Ishikawa (cell line): Measurements from ENCODE around the gene KISS1R.

Experiments
- EP300 ChIP-seq: IDR thresholded peaks from 2 replicates; pipeline ENCODE4 v1.6.1; 2012; ENCODE audit warnings: borderline replicate concordance
- RAD21 ChIP-seq: IDR thresholded peaks from 2 replicates; pipeline ENCODE4 v1.6.1; 2012; ENCODE audit warnings: low read depth
- TAF1 ChIP-seq: IDR thresholded peaks from 2 replicates; pipeline ENCODE4 v1.6.1; 2012; ENCODE audit warnings: low read depth, mild to moderate bottlenecking
- YY1 ChIP-seq: IDR thresholded peaks from 2 replicates; pipeline ENCODE4 v1.6.1; 2012; ENCODE audit warnings: low read depth
- TF ChIP-seq, protein P1 (sequence below): IDR thresholded peaks from 2 replicates; pipeline ENCODE4 v1.6.1; 2012
- TF ChIP-seq, protein P2 (sequence below): IDR thresholded peaks from 2 replicates; pipeline ENCODE4 v1.6.1; 2012; ENCODE audit warnings: low read depth, mild to moderate bottlenecking

DNA sequence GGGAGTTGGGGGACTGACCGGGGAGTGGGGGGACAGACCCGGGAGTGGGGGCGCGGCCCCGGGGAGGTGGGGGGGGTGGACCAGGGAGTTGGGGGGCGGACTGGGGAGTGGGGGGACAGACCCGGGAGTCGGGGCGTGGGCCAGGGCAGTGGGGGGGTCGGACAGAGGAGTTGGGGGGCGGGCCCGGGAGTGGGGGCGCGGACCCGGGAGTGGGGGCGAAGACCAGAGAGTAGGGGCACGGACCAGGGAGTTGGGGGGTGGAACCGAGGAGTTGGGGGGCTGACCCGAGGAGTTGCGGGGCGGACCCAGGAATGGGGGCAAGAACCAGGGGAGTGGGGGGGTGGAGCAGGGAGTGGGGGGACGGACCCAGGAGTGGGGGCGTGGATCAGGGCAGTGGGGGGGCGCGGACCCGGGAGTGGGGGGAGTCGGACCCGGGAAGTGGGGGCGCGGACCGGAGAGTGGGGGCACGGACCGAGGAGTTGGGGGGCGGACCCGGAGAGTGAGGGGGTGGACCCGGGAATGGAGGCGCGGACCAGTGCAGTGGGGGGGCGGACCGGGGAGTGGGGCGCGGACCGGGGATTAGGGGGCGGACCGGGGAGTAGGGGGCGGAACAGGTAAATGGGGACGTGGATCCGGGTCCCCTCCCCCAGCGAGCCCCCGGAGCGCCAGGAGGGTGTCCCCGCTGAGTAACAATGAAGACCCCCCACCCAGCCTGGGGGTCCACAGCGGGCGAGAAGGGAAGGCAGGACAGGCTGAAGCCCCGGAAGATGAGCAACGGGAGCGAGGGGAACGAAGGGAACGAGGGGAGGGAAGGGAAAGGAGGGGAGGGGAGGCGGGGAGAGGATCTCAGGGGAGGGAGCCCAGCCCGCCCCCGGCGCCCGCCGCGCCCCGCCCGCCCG is 4.7 kb upstream of the KISS1R start:
- TF ChIP-seq EP300 = no peak
- TF ChIP-seq, protein P1, sequence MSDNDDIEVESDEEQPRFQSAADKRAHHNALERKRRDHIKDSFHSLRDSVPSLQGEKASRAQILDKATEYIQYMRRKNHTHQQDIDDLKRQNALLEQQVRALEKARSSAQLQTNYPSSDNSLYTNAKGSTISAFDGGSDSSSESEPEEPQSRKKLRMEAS = no peak
- no peak for TF ChIP-seq TAF1
- no peak for TF ChIP-seq YY1
- no peak for TF ChIP-seq RAD21
- TF ChIP-seq, protein P2, sequence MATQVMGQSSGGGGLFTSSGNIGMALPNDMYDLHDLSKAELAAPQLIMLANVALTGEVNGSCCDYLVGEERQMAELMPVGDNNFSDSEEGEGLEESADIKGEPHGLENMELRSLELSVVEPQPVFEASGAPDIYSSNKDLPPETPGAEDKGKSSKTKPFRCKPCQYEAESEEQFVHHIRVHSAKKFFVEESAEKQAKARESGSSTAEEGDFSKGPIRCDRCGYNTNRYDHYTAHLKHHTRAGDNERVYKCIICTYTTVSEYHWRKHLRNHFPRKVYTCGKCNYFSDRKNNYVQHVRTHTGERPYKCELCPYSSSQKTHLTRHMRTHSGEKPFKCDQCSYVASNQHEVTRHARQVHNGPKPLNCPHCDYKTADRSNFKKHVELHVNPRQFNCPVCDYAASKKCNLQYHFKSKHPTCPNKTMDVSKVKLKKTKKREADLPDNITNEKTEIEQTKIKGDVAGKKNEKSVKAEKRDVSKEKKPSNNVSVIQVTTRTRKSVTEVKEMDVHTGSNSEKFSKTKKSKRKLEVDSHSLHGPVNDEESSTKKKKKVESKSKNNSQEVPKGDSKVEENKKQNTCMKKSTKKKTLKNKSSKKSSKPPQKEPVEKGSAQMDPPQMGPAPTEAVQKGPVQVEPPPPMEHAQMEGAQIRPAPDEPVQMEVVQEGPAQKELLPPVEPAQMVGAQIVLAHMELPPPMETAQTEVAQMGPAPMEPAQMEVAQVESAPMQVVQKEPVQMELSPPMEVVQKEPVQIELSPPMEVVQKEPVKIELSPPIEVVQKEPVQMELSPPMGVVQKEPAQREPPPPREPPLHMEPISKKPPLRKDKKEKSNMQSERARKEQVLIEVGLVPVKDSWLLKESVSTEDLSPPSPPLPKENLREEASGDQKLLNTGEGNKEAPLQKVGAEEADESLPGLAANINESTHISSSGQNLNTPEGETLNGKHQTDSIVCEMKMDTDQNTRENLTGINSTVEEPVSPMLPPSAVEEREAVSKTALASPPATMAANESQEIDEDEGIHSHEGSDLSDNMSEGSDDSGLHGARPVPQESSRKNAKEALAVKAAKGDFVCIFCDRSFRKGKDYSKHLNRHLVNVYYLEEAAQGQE = no peak
